Kidney epithelial cell (primary cell): ENCODE measurements around the gene SLC9A7. TPM values are rescaled to one million over a fixed set of nuclear protein-coding genes. Genes with fewer than 3 reads are reported as not detected.

ENCODE experiments used
- DNase-seq: peaks from one replicate; pipeline ENCODE4 v3.0.0-alpha.2; 2010; ENCODE audit warnings: low read depth
- H3K27me3 ChIP-seq: 2 replicates; pipeline ENCODE4 v1.6.0; 2011; ENCODE audit warnings: low read length; ENCODE audit not compliant: control insufficient read depth, insufficient read depth
- H3K36me3 ChIP-seq: 2 replicates; pipeline ENCODE4 v1.5.1; 2011; ENCODE audit warnings: low read length; ENCODE audit not compliant: control insufficient read depth, insufficient read depth
- H3K4me3 ChIP-seq: 2 replicates; pipeline ENCODE4 v1.5.1; 2011; ENCODE audit warnings: low read depth, mild to moderate bottlenecking, control low read depth, low read length
- CTCF ChIP-seq: IDR thresholded peaks from 2 replicates; pipeline ENCODE4 v1.5.1; 2011; ENCODE audit warnings: mild to moderate bottlenecking, moderate library complexity, low read length, control low read depth, inconsistent platforms; ENCODE audit not compliant: insufficient read depth, poor library complexity, severe bottlenecking
- total RNA-seq: library from RNA; depleted of rRNA; stranded (reverse); fragments of >200 nt; gene quantifications from 2 replicates; pipeline ENCODE4 v1.2.3, GENCODE V29; 2015

The SLC9A7 gene
- total RNA-seq, 1 donor from 2014 or later = 9.8 TPM

GRCh38 chrX:46715997-46716396 lies 42.9 kb downstream of the SLC9A7 start:
- Histone ChIP-seq H3K27me3 (no peaks in the 10 kb centered on the region), H3K4me3 (no peak overlapping the region), H3K36me3 (no peaks in the 10 kb centered on the region)
- no peak for DNase-seq
- no peak for TF ChIP-seq CTCF

GRCh38 chrX:46715530-46715929 lies 43.4 kb downstream of the SLC9A7 start:
- Histone ChIP-seq H3K36me3 (no peaks in the 10 kb centered on the region), H3K4me3 (no peak overlapping the region), H3K27me3 (no peaks in the 10 kb centered on the region)
- DNase-seq = no peak
- no peak for TF ChIP-seq CTCF

GRCh38 chrX:46713672-46714490 lies 45.0 kb downstream of the SLC9A7 start:
- no peaks in the 10 kb centered on the region for H3K27me3 ChIP-seq
- H3K36me3 ChIP-seq = no peaks in the 10 kb centered on the region
- no peak overlapping the region for H3K4me3 ChIP-seq
- TF ChIP-seq CTCF = no peak
- DNase-seq = no peak

- TF ChIP-seq CTCF = no peak
- DNase-seq = no peak
- H3K27me3 ChIP-seq = no peaks in the 10 kb centered on the region
Observed at GRCh38 chrX:46712764-46713163, 46.2 kb downstream of the SLC9A7 start.

GRCh38 chrX:46710927-46711623 lies 47.8 kb downstream of the SLC9A7 start:
- Histone ChIP-seq H3K27me3 (no peaks in the 10 kb centered on the region), H3K36me3 (no peaks in the 10 kb centered on the region), H3K4me3 (no peak overlapping the region)
- no peak for DNase-seq
- no peak for TF ChIP-seq CTCF

More at GRCh38 chrX:46712764-46713163, 46.2 kb downstream of the SLC9A7 start:
- Histone ChIP-seq H3K4me3 (no peak overlapping the region), H3K36me3 (no peaks in the 10 kb centered on the region)
